NCI-H345 (cell line): ENCODE results near the gene STRN.
"Not testable (repeated sequence)": the region's sequence is repeated elsewhere in the genome, so short reads cannot be mapped to it uniquely, and the experiment has no call there.

Experiments
- DNase-seq: peaks from one replicate; lab custom pipeline; 2025; lab: John Stamatoyannopoulos, UW

STRN gene, protein sequence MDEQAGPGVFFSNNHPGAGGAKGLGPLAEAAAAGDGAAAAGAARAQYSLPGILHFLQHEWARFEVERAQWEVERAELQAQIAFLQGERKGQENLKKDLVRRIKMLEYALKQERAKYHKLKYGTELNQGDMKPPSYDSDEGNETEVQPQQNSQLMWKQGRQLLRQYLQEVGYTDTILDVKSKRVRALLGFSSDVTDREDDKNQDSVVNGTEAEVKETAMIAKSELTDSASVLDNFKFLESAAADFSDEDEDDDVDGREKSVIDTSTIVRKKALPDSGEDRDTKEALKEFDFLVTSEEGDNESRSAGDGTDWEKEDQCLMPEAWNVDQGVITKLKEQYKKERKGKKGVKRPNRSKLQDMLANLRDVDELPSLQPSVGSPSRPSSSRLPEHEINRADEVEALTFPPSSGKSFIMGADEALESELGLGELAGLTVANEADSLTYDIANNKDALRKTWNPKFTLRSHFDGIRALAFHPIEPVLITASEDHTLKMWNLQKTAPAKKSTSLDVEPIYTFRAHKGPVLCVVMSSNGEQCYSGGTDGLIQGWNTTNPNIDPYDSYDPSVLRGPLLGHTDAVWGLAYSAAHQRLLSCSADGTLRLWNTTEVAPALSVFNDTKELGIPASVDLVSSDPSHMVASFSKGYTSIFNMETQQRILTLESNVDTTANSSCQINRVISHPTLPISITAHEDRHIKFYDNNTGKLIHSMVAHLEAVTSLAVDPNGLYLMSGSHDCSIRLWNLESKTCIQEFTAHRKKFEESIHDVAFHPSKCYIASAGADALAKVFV

DNA sequence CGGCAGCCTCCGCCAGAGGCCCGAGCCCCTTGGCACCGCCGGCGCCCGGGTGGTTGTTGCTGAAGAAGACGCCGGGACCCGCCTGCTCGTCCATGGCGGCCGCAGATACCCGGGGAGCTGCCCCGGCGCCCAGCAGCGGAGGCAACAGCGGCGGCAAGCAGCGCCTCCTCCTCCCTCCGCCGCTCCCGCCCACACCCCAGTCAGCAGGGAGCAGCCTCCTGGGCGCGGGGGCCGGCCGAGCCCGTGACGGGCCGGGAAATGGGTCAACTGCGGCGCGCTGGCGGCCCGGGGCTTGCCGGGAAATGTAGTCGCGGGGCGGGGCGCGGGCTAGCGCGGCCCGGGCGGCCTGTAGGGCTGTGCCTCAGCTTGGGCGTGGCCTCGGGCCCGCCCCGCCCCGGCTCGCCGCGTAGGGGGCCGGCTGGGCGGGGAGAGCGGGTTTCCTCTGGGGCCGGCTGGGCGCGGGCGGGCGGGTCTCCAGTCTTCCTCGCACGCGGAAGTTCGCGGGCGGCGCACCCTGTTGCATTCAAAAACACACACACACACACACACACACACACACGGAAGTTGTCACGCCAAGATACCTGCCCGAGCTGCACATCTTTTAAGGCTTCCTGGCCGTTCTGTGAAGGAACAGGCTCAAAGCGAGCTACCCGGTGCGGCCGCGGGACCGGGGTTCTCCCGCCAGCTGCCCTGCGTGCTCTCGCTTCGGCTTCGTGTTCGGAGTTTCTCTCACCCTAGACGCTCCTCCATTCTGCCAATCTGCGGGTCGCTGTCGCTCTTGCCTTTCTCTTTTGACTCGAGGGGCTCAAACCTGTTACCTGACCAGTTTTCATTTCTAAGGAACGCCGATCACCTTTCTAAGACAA lies at the start of gene STRN:
Gene STRN, minus strand, starts transcription at position 167 of the 866 bp plus-strand sequence. Its CDS starts 73 bp downstream, at position 94.
- peak; percentile 97 for DNase-seq

DNA sequence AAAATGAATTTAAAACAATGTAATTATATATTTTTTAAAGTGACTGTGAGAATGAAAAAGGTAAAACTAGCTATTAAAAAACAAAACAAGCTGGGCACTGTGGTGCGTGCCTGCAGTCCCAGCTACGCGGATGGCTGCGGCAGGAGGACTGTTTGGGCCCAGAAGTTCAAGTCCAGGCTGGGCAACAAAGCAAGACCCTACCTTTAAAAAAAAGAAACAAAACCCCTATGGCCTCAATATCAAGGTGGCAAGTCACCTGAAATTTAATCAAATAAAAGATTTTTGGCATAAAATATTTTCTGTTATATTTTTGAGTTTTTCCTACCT lies 46.9 kb upstream of the STRN start:
- no peak for DNase-seq

DNA sequence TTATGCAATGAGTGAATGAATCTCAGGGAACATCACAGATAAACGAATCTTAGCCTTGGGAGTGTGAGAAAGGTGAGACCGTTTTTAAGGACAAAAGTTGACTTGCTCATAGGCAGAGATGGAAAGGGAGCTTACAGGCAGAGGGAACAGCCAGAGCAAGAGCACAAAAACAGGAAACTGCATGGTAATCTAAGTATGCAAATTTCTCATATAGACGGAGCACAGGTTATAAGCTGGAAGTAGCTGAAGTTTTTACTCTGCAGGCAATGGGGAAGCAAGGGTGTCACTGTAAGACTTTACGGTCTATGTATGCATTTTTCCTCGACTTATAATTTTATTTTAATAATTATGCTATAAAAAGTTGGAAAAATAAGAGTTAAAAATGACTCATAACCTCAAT lies 44.8 kb upstream of the STRN start:
- no peak for DNase-seq

DNA sequence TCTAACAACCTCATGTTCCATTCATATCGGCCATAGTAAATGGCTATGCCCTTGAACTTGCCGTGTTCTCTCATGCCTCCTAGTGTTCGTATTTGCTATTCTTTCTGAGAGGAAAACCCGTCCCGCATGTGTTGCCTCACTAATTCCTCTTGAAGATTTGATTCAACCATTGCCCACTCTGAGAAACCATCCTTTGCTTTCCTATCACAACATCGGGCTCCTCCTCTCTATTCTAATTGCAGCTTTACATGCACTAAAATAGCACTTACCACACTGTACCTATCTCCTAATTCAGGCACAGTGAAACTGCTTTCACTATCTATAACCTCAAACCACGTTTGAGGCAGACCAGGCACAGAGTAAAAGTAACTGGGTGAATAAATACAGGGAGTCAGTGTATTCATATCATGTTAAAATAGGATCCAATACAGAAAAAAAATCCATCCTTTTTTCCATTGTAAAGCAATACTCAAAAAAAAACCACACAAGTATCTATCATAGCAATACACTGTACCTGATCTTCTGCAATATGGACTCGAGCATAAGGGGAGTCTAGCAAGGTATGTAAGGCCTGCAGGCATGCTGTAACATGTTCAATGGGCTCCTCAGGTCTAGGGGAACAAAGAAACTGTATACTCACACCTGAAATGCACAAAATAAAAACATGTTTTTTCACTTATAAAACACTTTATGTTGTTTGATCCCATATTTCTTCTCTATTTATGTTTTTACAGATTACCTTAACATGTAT lies 39.0 kb upstream of the STRN start:
- DNase-seq, result no peak

DNA sequence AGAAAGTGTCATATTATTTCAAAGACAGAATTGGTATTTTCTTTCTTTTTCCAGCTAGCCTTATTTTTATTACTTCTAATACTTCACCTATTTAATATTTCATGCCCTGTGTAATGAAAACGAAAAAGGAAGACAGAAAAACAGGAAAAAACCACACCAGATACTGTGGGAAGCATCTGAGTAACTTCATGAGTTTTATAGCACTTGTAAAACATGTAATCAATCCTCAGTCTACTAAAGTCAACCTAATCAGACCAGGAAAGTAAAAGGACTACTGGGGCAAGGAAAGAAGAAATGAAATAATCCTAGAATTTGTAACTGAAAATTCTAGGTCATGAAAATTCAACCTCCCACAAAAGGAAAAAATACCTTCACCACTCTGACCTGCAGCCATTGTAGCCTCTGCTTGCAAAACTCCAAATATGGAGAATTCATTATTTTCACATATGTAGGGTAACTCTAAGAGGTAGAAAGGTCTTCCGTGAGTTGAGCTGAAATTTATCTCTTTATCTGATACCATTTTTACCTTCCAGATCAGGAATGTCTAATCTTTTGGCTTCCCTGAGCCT lies 34.7 kb upstream of the STRN start:
- no peak for DNase-seq

DNA sequence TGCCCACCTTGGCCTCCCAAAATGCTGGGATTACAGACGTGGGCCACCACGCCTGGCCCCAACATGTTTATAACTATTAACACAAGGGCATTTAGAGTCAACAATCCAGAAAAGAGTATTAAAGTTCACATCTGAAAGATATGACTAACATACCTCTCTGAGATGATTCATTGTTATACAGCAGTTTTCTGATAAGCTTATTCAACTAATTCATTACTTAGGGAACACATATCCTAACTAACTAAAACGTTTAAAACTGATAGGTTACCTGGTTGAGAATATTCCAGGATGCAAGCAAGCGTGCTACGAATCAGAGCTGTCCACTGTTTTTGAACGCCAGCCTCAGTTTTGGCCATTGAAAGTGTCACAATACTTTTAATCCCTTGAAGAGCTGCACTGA lies 34.0 kb upstream of the STRN start:
- DNase-seq, result no peak

DNA sequence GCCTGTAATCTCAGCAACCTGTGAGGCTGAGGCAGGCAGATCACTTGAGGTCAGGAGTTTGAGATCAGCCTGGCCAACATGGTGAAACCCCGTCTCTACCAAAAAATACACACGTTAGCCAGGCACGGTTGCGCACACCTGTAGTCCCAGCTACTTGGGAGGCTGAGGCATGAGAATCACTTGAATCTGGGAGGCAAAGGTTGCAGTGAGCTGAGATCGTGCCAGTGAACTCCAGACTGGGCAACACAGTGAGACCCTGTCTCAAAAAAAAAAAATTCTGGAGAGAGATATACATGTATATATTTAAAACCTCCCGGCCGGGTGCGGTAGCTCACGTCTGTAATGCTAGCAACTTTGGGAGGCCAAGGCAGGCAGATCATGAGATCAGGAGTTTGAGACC lies 33.1 kb upstream of the STRN start:
- not testable (repeated sequence) for DNase-seq

DNA sequence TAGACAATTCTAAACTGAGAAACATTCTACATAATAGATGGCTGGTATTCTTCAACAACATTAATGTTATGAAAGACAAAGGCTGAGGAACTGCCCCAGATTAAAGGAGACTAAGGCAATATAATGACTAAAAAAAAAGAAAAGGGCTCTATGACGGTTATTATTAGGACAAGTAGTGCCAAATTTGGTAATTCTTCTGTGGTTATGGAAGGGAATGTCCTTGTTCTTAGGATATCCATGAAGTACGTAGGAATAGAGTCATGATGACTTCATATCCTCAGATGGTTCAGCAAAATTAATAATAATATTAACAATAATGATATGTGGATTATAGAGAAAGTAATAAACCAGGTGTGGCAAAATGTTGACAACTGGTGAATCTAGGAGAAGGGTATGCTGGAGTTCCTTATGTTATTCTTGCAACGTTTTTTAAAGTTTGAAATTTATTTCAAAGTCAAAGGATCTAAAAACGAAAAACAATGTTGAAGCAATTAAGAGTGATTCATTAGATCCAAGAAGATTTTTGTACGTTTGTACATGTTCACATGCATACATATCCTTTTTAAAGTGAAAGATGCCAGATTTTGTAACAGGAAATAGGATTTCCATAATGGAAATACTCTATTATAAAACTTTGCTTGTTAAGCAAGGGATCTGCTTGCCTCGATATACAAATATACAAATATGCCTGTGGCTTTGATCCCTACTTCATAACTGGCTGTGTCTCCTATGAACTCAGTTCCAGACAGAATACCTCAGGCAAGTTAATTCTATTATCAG lies 27.7 kb upstream of the STRN start:
- no peak for DNase-seq

DNA sequence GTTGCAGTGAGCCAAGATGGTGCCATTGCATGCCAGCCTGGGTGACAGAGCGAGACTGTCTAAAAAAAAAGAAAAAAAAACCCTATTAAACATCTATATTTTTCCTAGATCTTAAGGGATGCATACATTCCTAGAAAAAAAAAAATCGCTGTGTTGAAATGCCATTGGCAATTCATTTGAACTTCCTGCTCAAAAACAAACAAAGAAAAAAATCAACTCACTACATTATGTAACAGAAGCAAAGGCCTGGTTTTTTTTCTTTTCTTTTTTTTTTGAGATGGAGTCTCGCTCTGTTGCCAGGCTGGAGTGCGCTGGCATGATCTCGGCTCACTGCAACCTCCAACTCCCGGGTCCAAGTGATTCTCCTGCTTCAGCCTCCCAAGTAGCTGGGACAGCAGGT lies 21.7 kb upstream of the STRN start:
- no peak for DNase-seq

DNA sequence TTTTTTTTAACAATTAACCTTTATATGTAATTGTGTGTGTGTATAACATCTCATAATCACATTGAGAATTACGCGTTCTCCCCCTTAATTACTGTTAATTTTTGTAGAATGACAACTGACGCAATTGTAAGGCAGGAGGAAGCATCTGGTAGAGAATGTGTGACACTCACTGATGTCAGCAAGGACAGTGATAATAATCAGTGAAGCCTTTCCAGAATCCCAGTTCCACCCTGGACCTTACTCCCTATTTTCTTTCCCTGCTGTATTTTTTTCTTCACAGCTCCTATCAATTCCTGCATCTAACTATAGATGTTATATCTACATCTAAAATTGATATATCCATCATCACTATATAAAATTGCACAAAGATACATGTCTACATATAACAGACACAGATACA lies 16.1 kb upstream of the STRN start:
- no peak for DNase-seq

DNA sequence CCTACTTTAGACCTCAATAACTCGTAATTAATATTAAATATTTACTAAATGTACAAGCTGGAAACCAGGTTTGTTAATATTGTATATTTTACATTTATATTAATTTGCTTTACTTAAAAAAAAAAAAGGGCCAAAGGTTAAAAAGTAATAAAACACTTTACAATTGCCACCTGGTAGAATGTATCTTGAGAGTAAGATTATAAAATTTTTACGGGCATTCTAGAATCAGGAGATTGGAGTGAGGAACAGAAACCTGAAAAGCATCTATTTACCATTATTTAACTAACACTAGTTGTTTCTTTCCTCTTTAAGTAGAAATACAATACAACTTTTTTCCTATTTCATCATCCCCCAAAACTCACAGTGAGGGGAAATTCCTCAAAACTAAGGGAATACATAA lies 15.6 kb upstream of the STRN start:
- no peak for DNase-seq

DNA sequence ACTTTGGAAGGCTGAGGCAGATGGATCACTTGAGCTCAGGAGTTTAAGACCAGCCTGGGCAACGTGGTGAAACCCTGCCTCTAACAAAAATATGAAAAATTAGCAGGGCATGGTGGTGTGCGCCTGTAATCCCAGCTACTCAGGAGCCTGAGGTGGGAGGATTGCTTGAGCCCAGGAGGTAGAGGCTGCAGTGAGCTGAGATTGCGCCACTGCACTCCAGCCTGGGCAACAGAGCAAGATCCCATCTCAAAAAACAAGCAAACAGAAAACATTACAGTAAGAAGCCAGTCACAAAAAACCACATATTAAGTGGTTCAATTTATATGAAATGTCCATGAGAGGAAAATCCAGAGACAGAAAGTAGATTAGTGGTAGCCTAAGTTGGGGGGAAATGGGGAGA lies 12.7 kb upstream of the STRN start:
- not testable (repeated sequence) for DNase-seq

DNA sequence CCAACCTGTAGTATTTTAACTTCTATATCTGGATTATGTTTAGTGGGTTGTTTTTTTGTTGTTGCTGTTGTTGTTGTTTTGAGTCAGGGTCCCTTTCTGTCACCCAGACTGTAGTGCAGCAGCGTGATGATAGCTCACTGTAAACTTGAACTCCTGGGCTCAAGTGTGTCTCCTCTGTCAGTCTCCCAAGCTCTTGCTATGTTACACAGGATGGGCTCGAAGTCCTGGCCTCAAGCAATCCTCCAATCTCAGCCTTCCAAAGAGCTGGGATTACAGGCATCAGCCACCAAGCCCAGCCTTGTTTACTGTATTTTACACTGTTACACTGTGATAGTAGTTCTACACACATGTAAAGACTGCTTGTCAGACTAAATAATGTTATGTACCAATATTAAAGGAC lies 9.7 kb upstream of the STRN start:
- no peak for DNase-seq

DNA sequence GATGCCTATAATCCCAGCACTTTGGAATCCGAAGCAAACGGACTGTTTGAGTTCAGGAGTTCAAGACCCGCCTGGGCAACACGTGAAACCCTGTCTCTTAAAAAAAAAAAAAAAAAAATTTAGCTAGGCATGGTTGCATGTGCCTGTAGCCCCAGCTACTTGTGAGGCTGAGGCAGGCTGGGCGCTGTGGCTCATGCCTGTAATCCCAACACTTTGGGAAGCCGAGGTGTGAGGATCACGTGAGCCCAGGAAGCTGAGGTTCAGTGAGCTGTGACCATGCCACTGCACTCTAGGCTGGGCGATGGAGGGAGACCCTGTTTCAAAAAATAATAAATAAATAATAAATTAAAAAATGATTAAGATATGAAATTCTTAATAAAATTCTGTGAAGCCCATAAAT lies 9.0 kb upstream of the STRN start:
- no peak for DNase-seq

DNA sequence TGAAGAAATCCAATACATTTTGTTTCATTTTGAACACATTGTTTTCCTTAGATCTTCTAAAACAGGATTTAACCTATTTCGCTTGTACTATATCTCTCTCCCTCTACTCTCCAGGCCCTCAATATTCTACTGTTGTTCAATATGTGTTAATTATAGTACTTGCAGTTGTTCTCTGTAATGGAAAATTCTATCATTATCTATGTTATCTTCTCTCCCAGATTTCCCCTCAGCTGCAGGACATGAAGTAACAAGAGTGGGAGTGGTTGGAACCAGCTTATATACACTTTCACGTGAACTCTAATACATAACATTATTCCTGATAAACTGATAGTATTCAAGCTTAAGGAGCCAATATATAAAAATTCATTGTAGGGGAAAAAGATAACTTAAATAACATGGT lies 7.0 kb upstream of the STRN start:
- no peak for DNase-seq

DNA sequence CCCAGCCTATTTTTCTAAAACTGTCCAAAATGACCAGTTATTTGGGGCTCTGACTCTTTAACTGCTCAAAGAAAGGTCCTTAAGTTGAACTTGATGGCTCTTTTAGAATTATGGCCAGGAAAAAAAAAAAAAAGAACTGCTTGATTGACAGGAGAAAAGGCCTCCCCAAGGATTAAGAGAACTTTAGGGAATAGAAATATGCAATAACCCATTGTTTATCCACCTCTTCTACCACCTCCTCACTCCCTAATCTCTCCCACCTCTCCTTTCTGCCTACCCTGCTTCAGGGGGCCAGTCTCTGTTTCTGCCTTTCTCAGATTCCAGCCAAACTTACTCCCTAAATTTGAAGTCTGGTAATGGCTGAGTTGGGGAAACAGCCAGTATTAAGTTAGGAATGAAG lies 5.7 kb upstream of the STRN start:
- DNase-seq, result no peak

DNA sequence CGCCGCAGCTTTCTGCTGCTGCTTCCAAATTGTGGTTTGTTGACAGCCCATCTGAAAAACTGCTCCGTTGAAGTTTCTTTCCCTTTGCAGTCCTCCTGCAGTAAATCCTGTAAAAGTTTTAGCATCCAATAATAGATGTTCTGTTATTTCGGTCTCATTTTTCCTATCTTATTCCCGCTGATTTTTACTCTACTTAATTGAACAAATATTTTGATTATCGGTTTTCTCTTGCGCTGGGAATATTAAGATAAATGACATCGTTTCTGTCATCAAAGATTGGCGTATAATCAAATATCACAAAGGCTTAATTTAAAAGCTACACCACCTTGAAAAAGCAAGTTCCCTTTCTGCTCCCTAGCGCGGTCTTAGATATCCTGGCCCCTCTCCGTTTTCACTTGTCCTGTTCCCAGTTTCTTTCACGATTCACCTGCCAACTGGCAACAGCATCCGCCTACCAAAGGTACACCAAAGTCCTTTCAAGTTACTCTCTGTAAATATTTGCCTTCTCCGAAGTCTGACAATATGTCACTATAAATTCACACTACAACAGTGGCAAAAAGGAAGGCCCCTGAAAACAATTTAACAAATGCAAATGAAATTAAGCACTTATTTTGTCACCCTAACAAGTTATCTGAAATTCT lies 1.0 kb upstream of the STRN start:
- DNase-seq, result peak; percentile 20

DNA sequence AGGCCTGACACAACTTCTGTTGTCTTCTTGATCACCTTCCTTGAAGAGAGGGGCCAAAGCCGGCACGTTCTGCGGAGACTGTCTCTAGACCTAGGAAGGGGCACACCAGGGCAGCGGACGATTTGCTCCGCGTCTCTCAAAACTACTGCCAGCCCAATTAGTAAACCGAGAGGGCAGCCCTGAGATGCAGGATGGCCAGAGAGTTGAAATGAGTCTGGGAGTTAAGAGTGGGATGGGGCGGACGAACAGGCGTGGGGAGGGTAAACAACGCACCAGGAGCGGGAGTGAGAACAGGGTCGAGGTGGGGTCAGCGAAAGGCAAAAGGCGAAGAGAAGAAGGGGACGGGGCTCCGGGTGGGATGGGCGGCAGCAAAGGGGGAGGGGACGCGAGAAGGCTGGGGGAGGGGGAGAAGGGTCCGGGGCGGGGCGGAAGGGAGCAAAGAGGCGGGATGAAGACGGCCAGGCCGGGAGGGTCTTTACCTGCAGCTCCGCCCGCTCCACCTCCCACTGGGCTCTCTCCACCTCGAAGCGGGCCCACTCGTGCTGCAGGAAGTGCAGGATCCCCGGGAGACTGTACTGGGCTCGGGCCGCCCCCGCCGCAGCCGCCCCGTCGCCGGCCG lies 476 bp downstream of the STRN start:
- DNase-seq, result peak; percentile 57

DNA sequence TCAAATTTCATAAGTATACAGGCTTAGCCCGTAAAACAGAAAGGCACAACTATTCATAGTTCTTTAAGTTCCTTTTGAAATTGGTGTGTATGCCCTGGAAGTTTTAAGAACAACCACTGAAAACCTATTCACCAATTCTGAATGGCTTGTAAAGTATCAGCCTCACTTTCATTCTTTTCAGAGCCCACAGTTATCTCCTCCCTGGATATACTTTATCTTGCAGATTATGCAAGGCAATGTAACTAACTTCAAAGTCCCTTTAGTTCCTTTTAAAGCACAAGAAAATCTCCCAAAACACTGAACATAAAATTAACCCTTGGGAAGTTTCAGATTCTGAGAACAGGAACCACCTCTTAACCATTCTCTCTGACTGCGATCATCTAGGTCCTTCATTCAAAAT lies 1.1 kb downstream of the STRN start:
- no peak for DNase-seq
